Stomach (tissue), 9 donors: ENCODE results near the gene PTPRE. TPM values are rescaled to one million over a fixed set of nuclear protein-coding genes. Genes with fewer than 3 reads are reported as not detected.
A peak's percentile ranks its signal among the peaks of the same experiment; 100 is the strongest.

ENCODE experiments used
- DNase-seq, 2 donors: peaks; one replicate each; pipeline versions ENCODE4 v3.0.0 to v3.0.0-alpha.2; 2013 to 2019
- H3K27ac ChIP-seq, 5 donors: fragments of 200-600 bp in 4 of 5; sonication (generic) in 4 of 5; one replicate each; pipeline ENCODE4 v1.5.1; 2013 to 2019; ENCODE audit warnings: mild to moderate bottlenecking in 1 of 5, moderate library complexity in 1 of 5
- H3K27me3 ChIP-seq, 3 donors: fragments of 200-600 bp; sonication (generic); one replicate each; pipeline ENCODE4 v1.5.1; 2017 to 2019; ENCODE audit warnings: mixed run types in 1 of 3
- H3K36me3 ChIP-seq, 4 donors: fragments of 200-600 bp; sonication (generic); 1 replicate in 3 of 4; 2 replicates in 1 of 4; pipeline ENCODE4 v1.5.1; 2016 to 2019
- H3K4me1 ChIP-seq, 4 donors: fragments of 200-600 bp; sonication (generic); one replicate each; pipeline ENCODE4 v1.5.1; 2016 to 2019
- H3K4me3 ChIP-seq, 4 donors: fragments of 200-600 bp; sonication (generic) in 3 of 4; one replicate each; pipeline ENCODE4 v1.5.1; 2016 to 2019; ENCODE audit warnings: mild to moderate bottlenecking in 1 of 4
- H3K9me3 ChIP-seq, 4 donors: fragments of 200-600 bp; sonication (generic); one replicate each; pipeline ENCODE4 v1.5.1; 2016 to 2019
- EP300 ChIP-seq: sonication (generic); formaldehyde crosslinking; IDR thresholded peaks from one replicate; pipeline ENCODE4 v1.6.1; 2017; ENCODE audit warnings: antibody characterized with exemption
- POLR2A ChIP-seq, 4 donors: fragments of 450-650 bp; IDR thresholded peaks; one replicate each; pipeline ENCODE4 v1.6.1; 2016; ENCODE audit warnings: antibody characterized with exemption in 4 of 4, control low read depth in 2 of 4, mild to moderate bottlenecking in 1 of 4, moderate library complexity in 1 of 4
- POLR2AphosphoS5 ChIP-seq, 3 donors: sonication (generic); formaldehyde crosslinking; IDR thresholded peaks; one replicate each; pipeline ENCODE4 v1.6.1; 2016; ENCODE audit warnings: antibody characterized with exemption in 3 of 3
- WGBS, 5 donors: extraction: QIAGEN DNeasy Blood & Tissue Kit in 3 of 5; methylation state at CpG; one replicate each; pipeline versions ENCODE4 v1.1.5 to v1.1.7; 2013 to 2018; 5-methylcytosine and 5-hydroxymethylcytosine counted together
- intact Hi-C: fragments of 100-400 bp; cut with DNase I; formaldehyde crosslinking; loops from one replicate; pipeline ENCODE4 v1.15.1; 2023; ENCODE audit warnings: low total_unique reads
- polyA plus RNA-seq, 3 donors: library from polyadenylated mRNA; stranded (reverse); fragments of 200-250 nt; gene quantifications; one replicate each; pipeline ENCODE4 v1.2.3, GENCODE V29; 2013
- total RNA-seq, 5 donors: library from RNA; depleted of rRNA; stranded (reverse); fragments of >200 nt; gene quantifications; one replicate each; pipeline versions ENCODE4 v1.1.0 to v1.2.3, GENCODE V29; 2014 to 2016
- TF ChIP-seq, protein P1 (sequence below), 7 experiments: fragments of 450-650 bp in 4 of 7; fragments of 200-600 bp in 3 of 7; sonication (generic) in 3 of 7; IDR thresholded peaks; one replicate each; pipeline ENCODE4 v1.5.1; 2016 to 2019; ENCODE audit warnings: antibody characterized with exemption in 7 of 7, control low read depth in 2 of 7, mild to moderate bottlenecking in 1 of 7
- donor health status: healthy with polysubstance abuse.
- donor health status: Bipolar disorder and iron deficiency.
- donor health status: healthy.

Gene PTPRE
- total and polyA plus RNA-seq, 8 donors, result 4.0 to 26.4 (median 8.9) TPM

DNA sequence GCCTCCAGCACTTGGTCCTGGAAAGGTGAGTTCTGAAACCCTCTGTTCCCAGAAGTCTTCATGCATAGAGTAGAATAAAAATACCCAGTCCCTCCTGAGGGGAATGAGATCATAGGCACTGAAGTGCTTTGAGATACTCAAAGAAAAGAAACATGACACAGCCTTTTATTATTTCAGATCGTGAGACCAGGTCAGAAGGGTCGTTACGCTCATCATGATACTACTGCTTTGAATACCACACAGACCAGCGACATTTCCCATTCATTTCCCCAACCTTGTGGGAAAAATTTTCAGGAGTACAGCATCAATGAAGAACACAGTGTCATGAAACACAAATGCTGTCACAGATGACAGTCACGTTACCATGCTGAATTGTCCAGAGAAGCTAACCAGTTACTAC lies 29.2 kb upstream of the PTPRE start:
- H3K9me3 ChIP-seq, result no peaks in the 10 kb centered on the region
- intact Hi-C loops, result no loop called here
- peaks cover 0 to 5% (median 0%) of the 10 kb centered on the region in 3 donors for H3K27me3 ChIP-seq
- H3K27ac ChIP-seq, result no peak overlapping the region
- H3K4me1 ChIP-seq, result peaks cover 19 to 46% (median 24%) of the 10 kb centered on the region in 4 donors
- WGBS, 5 donors, result 74 to 89% (median 85%) methylated on average over 5 of the region's 5 CpGs
- H3K36me3 ChIP-seq, result no peaks in the 10 kb centered on the region
- no peak for TF ChIP-seq POLR2AphosphoS5 (IDR thresholded peaks at IDR 0.05)
- TF ChIP-seq, protein P1, sequence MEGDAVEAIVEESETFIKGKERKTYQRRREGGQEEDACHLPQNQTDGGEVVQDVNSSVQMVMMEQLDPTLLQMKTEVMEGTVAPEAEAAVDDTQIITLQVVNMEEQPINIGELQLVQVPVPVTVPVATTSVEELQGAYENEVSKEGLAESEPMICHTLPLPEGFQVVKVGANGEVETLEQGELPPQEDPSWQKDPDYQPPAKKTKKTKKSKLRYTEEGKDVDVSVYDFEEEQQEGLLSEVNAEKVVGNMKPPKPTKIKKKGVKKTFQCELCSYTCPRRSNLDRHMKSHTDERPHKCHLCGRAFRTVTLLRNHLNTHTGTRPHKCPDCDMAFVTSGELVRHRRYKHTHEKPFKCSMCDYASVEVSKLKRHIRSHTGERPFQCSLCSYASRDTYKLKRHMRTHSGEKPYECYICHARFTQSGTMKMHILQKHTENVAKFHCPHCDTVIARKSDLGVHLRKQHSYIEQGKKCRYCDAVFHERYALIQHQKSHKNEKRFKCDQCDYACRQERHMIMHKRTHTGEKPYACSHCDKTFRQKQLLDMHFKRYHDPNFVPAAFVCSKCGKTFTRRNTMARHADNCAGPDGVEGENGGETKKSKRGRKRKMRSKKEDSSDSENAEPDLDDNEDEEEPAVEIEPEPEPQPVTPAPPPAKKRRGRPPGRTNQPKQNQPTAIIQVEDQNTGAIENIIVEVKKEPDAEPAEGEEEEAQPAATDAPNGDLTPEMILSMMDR (IDR thresholded peaks at IDR 0.05), result no peak
- no peak for TF ChIP-seq EP300
- no peak for TF ChIP-seq POLR2A (IDR thresholded peaks at IDR 0.05)
- no peak overlapping the region for H3K4me3 ChIP-seq
- DNase-seq, result no peak

DNA sequence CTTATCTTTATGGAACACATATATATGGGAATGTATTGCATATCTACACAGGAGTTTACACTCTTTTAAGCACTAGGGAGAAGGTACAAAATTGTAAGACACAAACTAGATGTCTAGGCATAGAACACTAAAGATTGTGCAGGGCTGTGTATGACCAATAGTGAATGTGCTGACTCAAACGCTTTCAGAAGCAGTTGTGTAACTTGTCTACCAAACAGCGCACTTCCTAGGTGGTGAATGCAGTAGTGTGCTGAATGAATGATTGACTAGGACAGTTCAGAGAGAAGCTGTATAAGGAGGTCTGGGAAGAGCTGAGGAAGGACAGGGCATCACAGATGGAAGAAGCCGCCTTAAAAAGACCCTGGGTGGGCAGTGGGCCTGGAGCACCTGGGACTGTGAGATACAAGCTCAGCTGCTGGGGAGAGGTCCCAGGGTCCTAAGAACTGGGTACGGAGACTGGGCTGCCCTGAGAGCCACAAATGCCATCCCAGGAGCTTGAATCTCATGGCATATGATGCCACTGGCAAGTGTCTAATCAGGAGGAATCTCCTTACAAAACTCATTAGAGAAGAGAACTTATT lies 28.3 kb upstream of the PTPRE start:
- TF ChIP-seq EP300, result no peak
- TF ChIP-seq POLR2AphosphoS5 (IDR thresholded peaks at IDR 0.05), result no peak
- no peak for TF ChIP-seq POLR2A (IDR thresholded peaks at IDR 0.05)
- TF ChIP-seq, protein P1 (IDR thresholded peaks at IDR 0.05), result no peak
- DNase-seq, result no peak
- WGBS, 5 donors, result 81 to 91% (median 89%) methylated on average over 4 of the region's 4 CpGs
- no peaks in the 10 kb centered on the region for H3K36me3 ChIP-seq
- peak overlapping the region in 2 of 5 donors; percentile 32 to 71 for H3K27ac ChIP-seq
- H3K4me1 ChIP-seq, result peaks cover 19 to 47% (median 22%) of the 10 kb centered on the region in 4 donors
- peaks cover 0 to 5% (median 0%) of the 10 kb centered on the region in 3 donors for H3K27me3 ChIP-seq
- H3K9me3 ChIP-seq, result no peaks in the 10 kb centered on the region
- intact Hi-C loops, result no loop called here
- no peak overlapping the region for H3K4me3 ChIP-seq

DNA sequence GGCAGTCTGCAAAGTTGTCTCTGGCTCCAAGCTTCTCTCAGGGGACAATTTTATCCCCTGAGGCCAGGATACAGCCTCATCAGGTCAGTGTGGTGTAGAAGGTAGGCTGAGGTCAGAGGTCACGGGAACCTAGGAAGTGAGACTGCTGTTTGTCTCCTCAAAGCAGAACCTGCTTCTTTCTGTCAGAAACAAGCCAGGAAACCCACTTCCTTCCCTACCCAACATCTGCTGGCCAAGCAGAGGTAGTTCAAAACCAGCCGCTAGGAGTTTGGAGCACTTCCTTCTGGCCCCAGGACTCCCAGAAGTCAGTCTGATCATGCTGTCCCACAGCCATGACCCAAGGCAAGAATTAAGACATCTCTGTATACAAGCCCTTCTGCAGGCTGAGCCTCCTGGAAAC lies 26.3 kb upstream of the PTPRE start:
- Histone ChIP-seq H3K27ac (peak overlapping the region; percentile 22 to 77 (median 71)), H3K4me1 (peaks cover 19 to 47% (median 22%) of the 10 kb centered on the region in 4 donors), H3K9me3 (no peaks in the 10 kb centered on the region), H3K4me3 (no peak overlapping the region), H3K27me3 (no peaks in the 10 kb centered on the region), H3K36me3 (no peaks in the 10 kb centered on the region)
- peak in 1 of 2 donors; percentile 38 for DNase-seq
- intact Hi-C loops, result no loop called here
- 22 to 48% (median 40%) methylated on average over 1 to 2 of the region's 2 CpGs for WGBS, 5 donors
- TF ChIP-seq POLR2AphosphoS5 (IDR thresholded peaks at IDR 0.05) (no peak), POLR2A (IDR thresholded peaks at IDR 0.05) (no peak), EP300 (no peak)
- TF ChIP-seq, protein P1 (IDR thresholded peaks at IDR 0.05), result no peak

DNA sequence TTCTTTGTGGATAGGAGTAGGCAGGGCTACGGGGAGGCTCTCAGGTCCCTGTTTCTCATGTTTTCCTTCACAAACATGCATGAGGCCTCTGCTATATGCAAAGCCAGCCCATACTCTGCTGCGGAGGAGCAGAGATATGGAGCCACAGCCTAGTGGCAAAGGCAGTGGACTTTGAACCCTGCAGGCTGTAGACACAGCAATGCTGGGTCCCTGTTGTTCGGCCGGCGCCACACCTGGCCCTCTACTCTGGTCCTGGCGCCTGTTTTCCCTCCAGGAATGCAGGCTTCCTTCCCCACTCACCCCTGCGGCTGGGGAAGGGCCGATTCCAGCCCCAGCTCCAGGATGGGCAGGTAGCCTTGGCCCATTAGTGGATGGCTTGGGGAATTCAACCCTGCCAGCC lies 25.6 kb upstream of the PTPRE start:
- Histone ChIP-seq H3K9me3 (no peaks in the 10 kb centered on the region), H3K27me3 (no peaks in the 10 kb centered on the region), H3K4me3 (no peak overlapping the region), H3K36me3 (no peaks in the 10 kb centered on the region), H3K27ac (peak overlapping the region; percentile 22 to 77 (median 71)), H3K4me1 (peaks cover 19 to 48% (median 22%) of the 10 kb centered on the region in 4 donors)
- TF ChIP-seq POLR2A (IDR thresholded peaks at IDR 0.05) (no peak), POLR2AphosphoS5 (IDR thresholded peaks at IDR 0.05) (peak in 1 of 3 donors; percentile 47)
- TF ChIP-seq, protein P1 (IDR thresholded peaks at IDR 0.05), result no peak
- WGBS, 5 donors, result 32 to 70% (median 59%) methylated on average over 6 to 8 of the region's 8 CpGs
- peak; percentile 71 to 83 for DNase-seq
- intact Hi-C loops, result no loop called here
